H1 (cell line): ENCODE measurements around the gene RFT1. TPM values are rescaled to one million over a fixed set of nuclear protein-coding genes. Genes with fewer than 3 reads are reported as not detected.

ENCODE experiments used
- CTCF ChIA-PET: fragments of 300-600 bp; sonication (Branson Sonifier 250); formaldehyde crosslinking; loops from one replicate; lab custom pipeline; 2021; ENCODE audit not compliant: partially characterized antibody; lab: Charles Lee
- POLR2A ChIA-PET: fragments of 300-600 bp; sonication (Branson Sonifier 250); formaldehyde crosslinking; loops from one replicate; lab custom pipeline; 2021; ENCODE audit warnings: inconsistent platforms; ENCODE audit not compliant: partially characterized antibody; lab: Charles Lee
- DNase-seq, 2 experiments: peaks; one replicate each; pipeline versions ENCODE4 v3.0.0 to v3.0.0-alpha.2; 2010 to 2022; ENCODE audit warnings: low spot score in 2 of 2, low read depth in 1 of 2, mixed read lengths in 1 of 2
- FAIRE-seq: peaks from 2 replicates; lab custom pipeline; 2011; peaks lifted over from hg19 to GRCh38; lab: Jason Lieb, UNC
- H2AFZ ChIP-seq: 2 replicates; pipeline ENCODE4 v1.8.1; 2012; ENCODE audit warnings: low read length, inconsistent platforms
- H2AK5ac ChIP-seq: 2 replicates; pipeline ENCODE4 v1.6.1; 2013; ENCODE audit warnings: low read depth, low read length
- H2BK120ac ChIP-seq: replicated peaks from 2 replicates; pipeline ENCODE3; 2013; ENCODE audit warnings: low read depth, low read length, inconsistent platforms
- H2BK12ac ChIP-seq: 2 replicates; pipeline ENCODE4 v1.6.1; 2013; ENCODE audit warnings: low read depth, low read length
- H2BK15ac ChIP-seq: 2 replicates; pipeline ENCODE4 v1.6.1; 2013; ENCODE audit warnings: low read length
- H2BK20ac ChIP-seq: 2 replicates; pipeline ENCODE4 v1.6.1; 2013; ENCODE audit warnings: low read length
- H2BK5ac ChIP-seq: 2 replicates; pipeline ENCODE4 v1.6.1; 2013; ENCODE audit warnings: low read depth, low read length
- H3K14ac ChIP-seq: 2 replicates; pipeline ENCODE4 v1.6.1; 2013; ENCODE audit warnings: inconsistent platforms; ENCODE audit not compliant: insufficient read length
- H3K18ac ChIP-seq: 2 replicates; pipeline ENCODE4 v1.6.1; 2013; ENCODE audit warnings: low read length; ENCODE audit errors: extremely low read depth
- H3K23ac ChIP-seq: 2 replicates; pipeline ENCODE4 v1.6.1; 2013; ENCODE audit warnings: inconsistent platforms; ENCODE audit not compliant: insufficient read length
- H3K23me2 ChIP-seq: 2 replicates; pipeline ENCODE4 v1.6.1; 2013; ENCODE audit warnings: low read depth, low read length
- H3K27ac ChIP-seq: 2 replicates; pipeline ENCODE4 v1.6.1; 2011; ENCODE audit warnings: low read depth, low read length, inconsistent platforms
- H3K27me3 ChIP-seq, 4 experiments: replicated peaks in 1 of 4; 1 replicate in 1 of 4; 2 replicates in 3 of 4; pipeline versions ENCODE4 v1.6.1 to v1.8.1; 2011 to 2013; ENCODE audit warnings: low read length in 3 of 4, mild to moderate bottlenecking in 3 of 4, inconsistent platforms in 2 of 4, mixed read lengths in 2 of 4, moderate library complexity in 1 of 4; ENCODE audit not compliant: control insufficient read depth in 3 of 4, insufficient read depth in 3 of 4; ENCODE audit errors: extremely low read depth in 1 of 4
- H3K36me3 ChIP-seq, 4 experiments: 2 replicates each; pipeline versions ENCODE4 v1.6.1 to v1.8.1; 2011 to 2013; ENCODE audit warnings: mild to moderate bottlenecking in 4 of 4, low read length in 3 of 4, moderate library complexity in 2 of 4, control low read depth in 1 of 4, inconsistent platforms in 1 of 4; ENCODE audit not compliant: insufficient read depth in 4 of 4, control insufficient read depth in 2 of 4
- H3K4ac ChIP-seq: replicated peaks from 2 replicates; pipeline ENCODE3; 2013; ENCODE audit warnings: low read length, low read depth, mixed read lengths, inconsistent platforms; ENCODE audit not compliant: insufficient read length
- H3K4me1 ChIP-seq, 4 experiments: replicated peaks in 1 of 4; 1 replicate in 1 of 4; 2 replicates in 3 of 4; pipeline versions ENCODE4 v1.6.1 to v1.8.1; 2011 to 2013; ENCODE audit warnings: low read length in 3 of 4, inconsistent platforms in 2 of 4, mixed read lengths in 1 of 4; ENCODE audit not compliant: insufficient read depth in 4 of 4, control insufficient read depth in 3 of 4
- H3K4me2 ChIP-seq, 2 experiments: 2 replicates each; pipeline versions ENCODE4 v1.6.1 to v1.8.1; 2011 to 2013; ENCODE audit warnings: low read depth in 2 of 2, low read length in 2 of 2, control low read depth in 1 of 2, inconsistent platforms in 1 of 2, mild to moderate bottlenecking in 1 of 2; ENCODE audit not compliant: insufficient read depth in 1 of 2
- H3K4me3 ChIP-seq, 4 experiments: fragments of 200-600, 300-600 bp in 1 of 4; sonication (generic), shearing (Covaris generic), sonication (Bioruptor Twin) in 1 of 4; 2 replicates each; pipeline versions ENCODE4 v1.5.1 to v1.8.1; 2011 to 2016; ENCODE audit warnings: low read length in 4 of 4, low read depth in 3 of 4, control low read depth in 2 of 4, inconsistent platforms in 2 of 4, mild to moderate bottlenecking in 2 of 4, mixed read lengths in 1 of 4, moderate library complexity in 1 of 4; ENCODE audit not compliant: insufficient read depth in 2 of 4; ENCODE audit errors: extremely low read depth in 1 of 4
- H3K56ac ChIP-seq: replicated peaks from 2 replicates; pipeline ENCODE3; 2013; ENCODE audit warnings: low read depth, mild to moderate bottlenecking, mixed read lengths, low read length, inconsistent platforms; ENCODE audit not compliant: insufficient read length
- H3K79me1 ChIP-seq: 2 replicates; pipeline ENCODE4 v1.6.1; 2013; ENCODE audit warnings: low read depth, low read length, control low read depth
- H3K79me2 ChIP-seq, 2 experiments: 2 replicates each; pipeline versions ENCODE4 v1.6.1 to v1.8.1; 2012 to 2013; ENCODE audit warnings: low read length in 2 of 2, mild to moderate bottlenecking in 2 of 2, inconsistent platforms in 1 of 2; ENCODE audit not compliant: insufficient read depth in 2 of 2, control insufficient read depth in 1 of 2
- H3K9ac ChIP-seq, 4 experiments: replicated peaks in 1 of 4; 1 replicate in 1 of 4; 2 replicates in 3 of 4; pipeline versions ENCODE4 v1.6.1 to v1.8.1; 2011 to 2013; ENCODE audit warnings: low read depth in 3 of 4, low read length in 3 of 4, control low read depth in 2 of 4, mild to moderate bottlenecking in 2 of 4, moderate library complexity in 2 of 4, inconsistent platforms in 1 of 4; ENCODE audit errors: extremely low read depth in 1 of 4
- H3K9me3 ChIP-seq, 2 experiments: 2 replicates each; pipeline versions ENCODE4 v1.6.1 to v1.8.1; 2012 to 2013; ENCODE audit warnings: mild to moderate bottlenecking in 2 of 2, moderate library complexity in 2 of 2, control low read depth in 1 of 2, inconsistent platforms in 1 of 2, low read depth in 1 of 2, low read length in 1 of 2, mixed read lengths in 1 of 2; ENCODE audit not compliant: insufficient read depth in 2 of 2
- H4K20me1 ChIP-seq, 2 experiments: replicated peaks in 1 of 2; 2 replicates each; pipeline versions ENCODE3 to v1.8.1; 2011 to 2013; ENCODE audit warnings: inconsistent platforms in 2 of 2, low read length in 2 of 2, mild to moderate bottlenecking in 1 of 2; ENCODE audit not compliant: insufficient read depth in 2 of 2, control insufficient read depth in 1 of 2
- H4K5ac ChIP-seq: 2 replicates; pipeline ENCODE4 v1.6.1; 2013; ENCODE audit warnings: low read length, low read depth, mixed read lengths, inconsistent platforms; ENCODE audit not compliant: insufficient read length
- H4K8ac ChIP-seq: 2 replicates; pipeline ENCODE4 v1.8.0; 2013; ENCODE audit warnings: mild to moderate bottlenecking, moderate library complexity, low read length, inconsistent platforms; ENCODE audit not compliant: insufficient read depth; ENCODE audit errors: extremely low read depth
- H4K91ac ChIP-seq: replicated peaks from 2 replicates; pipeline ENCODE3; 2013; ENCODE audit warnings: low read length, mixed read lengths, inconsistent platforms; ENCODE audit not compliant: insufficient read length
- CBX8 ChIP-seq: fragments of 300-800, 300-1000 bp; sonication (generic); IDR thresholded peaks from 2 replicates; pipeline ENCODE4 v1.7.1; 2016; ENCODE audit warnings: low read depth, low read length, borderline replicate concordance
- CHD1 ChIP-seq: IDR thresholded peaks from 2 replicates; pipeline ENCODE4 v1.6.1; 2012; ENCODE audit warnings: low read depth, low read length, improper control_type of control experiment
- CREB1 ChIP-seq: IDR thresholded peaks from 2 replicates; pipeline ENCODE4 v1.6.1; 2012; ENCODE audit warnings: inconsistent platforms
- EP300 ChIP-seq, 2 experiments: IDR thresholded peaks; 1 replicate in 1 of 2; 2 replicates in 1 of 2; pipeline ENCODE4 v1.6.1; 2011 to 2012; ENCODE audit warnings: low read depth in 2 of 2, low read length in 2 of 2, mild to moderate bottlenecking in 2 of 2, borderline replicate concordance in 1 of 2, inconsistent platforms in 1 of 2, moderate library complexity in 1 of 2
- HDAC2 ChIP-seq, 2 experiments: fragments of 300-600 bp in 1 of 2; sonication (generic) in 1 of 2; IDR thresholded peaks; 2 replicates each; pipeline ENCODE4 v1.6.1; 2011 to 2012; ENCODE audit warnings: low read depth in 2 of 2, low read length in 2 of 2, mild to moderate bottlenecking in 2 of 2, moderate library complexity in 2 of 2, borderline replicate concordance in 1 of 2, inconsistent platforms in 1 of 2
- NANOG ChIP-seq: IDR thresholded peaks from 2 replicates; pipeline ENCODE4 v1.6.1; 2011; ENCODE audit warnings: low read length, low read depth, mild to moderate bottlenecking, inconsistent platforms; ENCODE audit not compliant: insufficient read depth, poor library complexity, severe bottlenecking
- PHF8 ChIP-seq: fragments of 200-600 bp; sonication (generic); conservative IDR thresholded peaks from 2 replicates; pipeline ENCODE4 v1.7.1; 2012; ENCODE audit warnings: low read depth, mild to moderate bottlenecking, inconsistent platforms, low read length, moderate library complexity
- POLR2AphosphoS5 ChIP-seq: IDR thresholded peaks from 2 replicates; pipeline ENCODE4 v1.6.1; 2011; ENCODE audit warnings: low read depth, low read length
- TCF12 ChIP-seq: IDR thresholded peaks from 2 replicates; pipeline ENCODE4 v1.6.1; 2011; ENCODE audit warnings: low read depth, mild to moderate bottlenecking, low read length
- WGBS, 2 experiments: shearing (Covaris generic) in 1 of 2; methylation state at CpG; one replicate each; pipeline versions ENCODE4 v1.1.6 to v1.1.7; 2013 to 2015; ENCODE audit warnings: low lambda C conversion rate in 2 of 2, mixed read lengths in 2 of 2, inconsistent platforms in 1 of 2, low coverage in 1 of 2, missing lambda C conversion rate in 1 of 2; ENCODE audit not compliant: insufficient replicate concordance in 2 of 2, insufficient coverage in 1 of 2, insufficient read length in 1 of 2; ENCODE audit errors: extremely low coverage in 1 of 2, missing lambda C conversion rate in 1 of 2; 5-methylcytosine and 5-hydroxymethylcytosine counted together
- polyA plus RNA-seq, 7 experiments: library from polyadenylated mRNA; depleted of rRNA in 3 of 7; stranded (reverse) in 5 of 7; unstranded in 2 of 7; fragments of >200 nt in 5 of 7; fragments of 200-250 nt in 2 of 7; gene quantifications; 1 replicate in 5 of 7; 2 replicates in 1 of 7; 4 replicates in 1 of 7; pipeline versions ENCODE4 v1.2.1 to v1.2.3, GENCODE V29; 2011 to 2013; ENCODE audit warnings: missing spikeins in 2 of 7, mixed read lengths in 2 of 7
- total RNA-seq: library from RNA; stranded (reverse); fragmentation: NEBNext Ultra II Directional; extraction: Animal tissue kit (Norgen Biotek cat#: 25700); gene quantifications from 2 replicates; pipeline ENCODE4 v1.2.1, GENCODE V29; 2021

The RFT1 gene
- total and polyA plus RNA-seq, 2 of the 8 experiments (the other 6 are each of a cell fraction or from before 2014, with no cell fraction given) = 27.7 to 42.4 TPM

GRCh38 chr3:53167418-53168174, 37.4 kb upstream of the RFT1 start:
- DNase-seq = no peak
- Histone ChIP-seq H4K91ac (no peak overlapping the region), H2BK12ac (0 out of 2 replicates have a peak overlapping the region, but pooled peaks have one; percentile 5), H2BK20ac (peak overlapping the region; percentile 7; the same call in 1 of the 2 replicates), H3K79me1 (peaks cover 19% of the 10 kb centered on the region), H3K9ac (no peak overlapping the region), H2BK5ac (peak overlapping the region; percentile 41), H4K5ac (no peak overlapping the region), H3K4me1 (peaks cover 4 to 49% (median 35%) of the 10 kb centered on the region in 4 experiments), H3K9me3 (no peaks in the 10 kb centered on the region), H3K14ac (no peak overlapping the region), H3K56ac (no peak overlapping the region), H3K27me3 (no peaks in the 10 kb centered on the region; a peak in 3 of 7 replicates), H2AK5ac (no peak overlapping the region), H3K27ac (no peak overlapping the region), H3K18ac (no peak overlapping the region), H3K79me2 (peaks cover 0 to 5% of the 10 kb centered on the region in 2 experiments; a peak in 1 of 4 replicates), H4K20me1 (peaks cover 4 to 18% of the 10 kb centered on the region in 2 experiments), H3K4me3 (no peak overlapping the region), H4K8ac (no peak overlapping the region), H3K36me3 (no peaks in the 10 kb centered on the region), H2BK120ac (no peak overlapping the region), H3K23ac (no peak overlapping the region), H3K4me2 (peak overlapping the region in 1 of 2 experiments; percentile 19; a peak in 2 of 4 replicates), H2BK15ac (no peak overlapping the region), H2AFZ (no peak overlapping the region), H3K4ac (no peak overlapping the region), H3K23me2 (peaks cover 2% of the 10 kb centered on the region; the same call in 1 of the 2 replicates)
- 75% methylated on average over 7 of the region's 7 CpGs; no CpG with 5 or more reads in 1 of the 2 experiments for WGBS, 2 experiments
- POLR2A ChIA-PET = interaction anchor here (1.0 to 7.9 kb wide), 3 partner anchors 9 to 36 kb away, joined by 3 to 56 read pairs (median 4); partner anchors contain the start of gene PRKCD
- FAIRE-seq = no peak
- CTCF ChIA-PET = interaction anchor here (0.7 to 5.9 kb wide), 13 partner anchors 9 to 502 kb away, joined by 3 to 50 read pairs (median 3); no protein-coding TSS in a partner anchor
- no peak for TF ChIP-seq NANOG
- no peak for TF ChIP-seq HDAC2 (IDR thresholded peaks at IDR 0.05; ENCODE audit: borderline replicate concordance in 1 of 2, low read depth in 2 of 2, low read length in 2 of 2)
- no peak for TF ChIP-seq CBX8
- no peak for TF ChIP-seq TCF12
- no peak for TF ChIP-seq EP300 (IDR thresholded peaks at IDR 0.05; ENCODE audit: borderline replicate concordance in 1 of 2, low read depth in 2 of 2, low read length in 2 of 2)
- TF ChIP-seq POLR2AphosphoS5 = no peak
- TF ChIP-seq PHF8 = no peak
- no peak for TF ChIP-seq CHD1
- no peak for TF ChIP-seq CREB1
